ENCODE results near the gene KDSR.

Gene KDSR

GRCh38 chr18:63320123-63320974 is 46.7 kb downstream of the KDSR start:
- DNase-seq = peak; percentile 81

- no peak for DNase-seq
Measured at GRCh38 chr18:63319383-63320122, 47.5 kb downstream of the KDSR start, which contains the start of gene BCL2. Gene BCL2 (minus strand): TSS chr18:63319769.

- DNase-seq = no peak
Measured at GRCh38 chr18:63318889-63319382, 48.1 kb downstream of the KDSR start.

GRCh38 chr18:63317982-63318888 is 48.8 kb downstream of the KDSR start:
- DNase-seq = peak; percentile 75

GRCh38 chr18:63317556-63317946 is 49.5 kb downstream of the KDSR start:
- no peak for DNase-seq

GRCh38 chr18:63316612-63317555 is 50.1 kb downstream of the KDSR start:
- DNase-seq = no peak

GRCh38 chr18:63315876-63316275 is 51.1 kb downstream of the KDSR start:
- DNase-seq = no peak

- DNase-seq = no peak
Measured at GRCh38 chr18:63315131-63315662, 51.8 kb downstream of the KDSR start.

GRCh38 chr18:63314062-63314790 is 52.8 kb downstream of the KDSR start:
- DNase-seq = no peak

- DNase-seq = no peak
Measured at GRCh38 chr18:63313396-63313917, 53.5 kb downstream of the KDSR start.

- no peak for DNase-seq
Measured at GRCh38 chr18:63312737-63313395, 54.1 kb downstream of the KDSR start.

GRCh38 chr18:63312019-63312409 is 55.0 kb downstream of the KDSR start:
- DNase-seq = no peak

- DNase-seq = no peak
Measured at GRCh38 chr18:63311118-63312018, 55.6 kb downstream of the KDSR start.

- peak; percentile 19 for DNase-seq
Measured at GRCh38 chr18:63309422-63309821, 57.6 kb downstream of the KDSR start.

- DNase-seq = no peak
Measured at GRCh38 chr18:63307551-63308200, 59.3 kb downstream of the KDSR start.

- no peak for DNase-seq
Measured at GRCh38 chr18:63306819-63307550, 60.0 kb downstream of the KDSR start.

GRCh38 chr18:63306249-63306648 is 60.8 kb downstream of the KDSR start:
- DNase-seq = no peak

All from T-helper 9 cell (primary cell).